GM12864 (cell line): ENCODE results near the gene NPR1.
"Not testable (repeated sequence)": the region's sequence is repeated elsewhere in the genome, so short reads cannot be mapped to it uniquely, and the experiment has no call there.

Experiments used
- DNase-seq: peaks from one replicate; pipeline ENCODE4 v3.0.0-alpha.2; 2011; ENCODE audit warnings: low read depth
- H3K4me3 ChIP-seq: 2 replicates; pipeline ENCODE4 v1.5.1; 2011; ENCODE audit warnings: mild to moderate bottlenecking, low read depth, low read length, control low read depth
- TF ChIP-seq, protein P1 (sequence below): IDR thresholded peaks from 2 replicates; pipeline ENCODE4 v1.5.1; 2011; ENCODE audit warnings: low read depth, mild to moderate bottlenecking, moderate library complexity, low read length, control low read depth, inconsistent platforms; ENCODE audit errors: missing control alignments

The NPR1 gene

GRCh38 chr1:153698923-153699714 is 20.6 kb downstream of the NPR1 start:
- no peak overlapping the region for H3K4me3 ChIP-seq
- TF ChIP-seq, protein P1, sequence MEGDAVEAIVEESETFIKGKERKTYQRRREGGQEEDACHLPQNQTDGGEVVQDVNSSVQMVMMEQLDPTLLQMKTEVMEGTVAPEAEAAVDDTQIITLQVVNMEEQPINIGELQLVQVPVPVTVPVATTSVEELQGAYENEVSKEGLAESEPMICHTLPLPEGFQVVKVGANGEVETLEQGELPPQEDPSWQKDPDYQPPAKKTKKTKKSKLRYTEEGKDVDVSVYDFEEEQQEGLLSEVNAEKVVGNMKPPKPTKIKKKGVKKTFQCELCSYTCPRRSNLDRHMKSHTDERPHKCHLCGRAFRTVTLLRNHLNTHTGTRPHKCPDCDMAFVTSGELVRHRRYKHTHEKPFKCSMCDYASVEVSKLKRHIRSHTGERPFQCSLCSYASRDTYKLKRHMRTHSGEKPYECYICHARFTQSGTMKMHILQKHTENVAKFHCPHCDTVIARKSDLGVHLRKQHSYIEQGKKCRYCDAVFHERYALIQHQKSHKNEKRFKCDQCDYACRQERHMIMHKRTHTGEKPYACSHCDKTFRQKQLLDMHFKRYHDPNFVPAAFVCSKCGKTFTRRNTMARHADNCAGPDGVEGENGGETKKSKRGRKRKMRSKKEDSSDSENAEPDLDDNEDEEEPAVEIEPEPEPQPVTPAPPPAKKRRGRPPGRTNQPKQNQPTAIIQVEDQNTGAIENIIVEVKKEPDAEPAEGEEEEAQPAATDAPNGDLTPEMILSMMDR, result no peak
- no peak for DNase-seq

- no peak overlapping the region for H3K4me3 ChIP-seq
- DNase-seq, result no peak
- TF ChIP-seq, protein P1, result no peak
Measured at GRCh38 chr1:153699768-153700167, 21.3 kb downstream of the NPR1 start.

- H3K4me3 ChIP-seq, result no peak overlapping the region
- DNase-seq, result no peak
Measured at GRCh38 chr1:153705484-153705883, 27.0 kb downstream of the NPR1 start.

DNA sequence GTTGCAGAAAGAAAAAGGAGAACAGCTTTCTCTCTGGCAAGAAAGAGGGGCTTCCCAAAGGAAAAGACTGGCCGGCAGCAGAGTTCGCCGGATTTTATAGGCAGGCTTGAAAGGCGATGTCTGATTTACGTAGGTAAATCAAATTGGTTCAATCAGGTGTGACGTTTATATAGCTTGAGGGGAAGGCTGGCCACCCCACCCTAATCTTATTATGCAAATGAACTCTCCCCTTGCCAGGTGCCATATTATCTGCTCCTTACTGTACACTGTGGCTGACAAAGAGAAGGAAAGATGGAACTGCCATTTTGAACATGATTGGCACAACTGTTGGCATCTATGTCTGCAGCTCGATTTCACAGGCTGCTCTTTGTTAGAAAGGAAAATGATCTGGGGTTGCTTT is 32.5 kb downstream of the NPR1 start:
- H3K4me3 ChIP-seq, result no peak overlapping the region
- no peak for DNase-seq
- TF ChIP-seq, protein P1, result no peak

More at GRCh38 chr1:153705484-153705883, 27.0 kb downstream of the NPR1 start:
- TF ChIP-seq, protein P1, result no peak

- DNase-seq, H3K4me3 ChIP-seq: not testable (repeated sequence)
Measured at GRCh38 chr1:153716211-153716610, 37.7 kb downstream of the NPR1 start.

DNA sequence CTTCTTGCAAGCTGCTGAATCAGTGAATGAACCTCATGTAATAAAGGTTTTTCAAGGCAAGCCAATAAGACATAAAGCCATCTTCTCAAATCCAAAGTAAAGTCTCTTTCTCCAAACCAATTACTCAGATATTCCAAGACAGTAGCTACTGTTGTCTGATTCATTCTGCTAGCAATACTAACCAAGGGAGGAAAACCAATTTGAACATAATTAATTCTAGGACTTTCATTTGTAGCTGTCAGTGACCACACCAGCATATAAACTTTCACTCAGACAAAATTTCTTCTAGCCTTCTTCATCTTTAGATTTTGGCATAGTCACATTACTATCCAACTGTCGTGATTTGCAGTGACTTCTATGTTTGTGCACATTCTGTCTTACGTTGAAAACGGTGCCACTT is 38.8 kb downstream of the NPR1 start:
- H3K4me3 ChIP-seq, result no peak overlapping the region
- TF ChIP-seq, protein P1, result no peak
- DNase-seq, result no peak

DNA sequence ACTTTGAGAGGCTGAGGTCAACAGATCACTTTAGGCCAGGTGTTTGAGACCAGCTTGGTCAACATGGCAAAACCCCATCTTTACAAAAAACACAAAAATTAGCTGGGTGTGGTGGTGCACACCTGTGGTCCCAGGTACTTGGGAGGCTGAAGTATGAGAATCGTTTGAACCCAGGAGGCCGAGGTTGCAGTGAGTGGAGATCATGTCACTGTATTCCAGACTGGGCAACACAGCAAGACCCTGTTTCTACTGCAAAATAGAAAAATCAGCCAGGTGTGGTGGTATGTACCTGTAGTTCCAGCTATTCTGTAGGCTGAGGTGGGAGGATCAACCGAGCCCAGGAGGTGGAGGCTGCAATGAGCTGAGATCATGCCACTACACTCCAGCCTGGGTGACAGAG is 45.2 kb downstream of the NPR1 start:
- DNase-seq, result no peak
- H3K4me3 ChIP-seq, result no peak overlapping the region
- TF ChIP-seq, protein P1, result no peak

GRCh38 chr1:153724634-153725033 is 46.1 kb downstream of the NPR1 start:
- not testable (repeated sequence) for DNase-seq, H3K4me3 ChIP-seq
